GM19467 (cell line): ENCODE data around the gene SORCS1.

Source experiments
- ATAC-seq: cut with Tn5 transposase; IDR thresholded peaks from one replicate; pipeline ENCODE4 v1.9.1; 2021; ENCODE audit warnings: mild to moderate bottlenecking, moderate library complexity; ENCODE audit not compliant: unreplicated experiment

Gene SORCS1

DNA sequence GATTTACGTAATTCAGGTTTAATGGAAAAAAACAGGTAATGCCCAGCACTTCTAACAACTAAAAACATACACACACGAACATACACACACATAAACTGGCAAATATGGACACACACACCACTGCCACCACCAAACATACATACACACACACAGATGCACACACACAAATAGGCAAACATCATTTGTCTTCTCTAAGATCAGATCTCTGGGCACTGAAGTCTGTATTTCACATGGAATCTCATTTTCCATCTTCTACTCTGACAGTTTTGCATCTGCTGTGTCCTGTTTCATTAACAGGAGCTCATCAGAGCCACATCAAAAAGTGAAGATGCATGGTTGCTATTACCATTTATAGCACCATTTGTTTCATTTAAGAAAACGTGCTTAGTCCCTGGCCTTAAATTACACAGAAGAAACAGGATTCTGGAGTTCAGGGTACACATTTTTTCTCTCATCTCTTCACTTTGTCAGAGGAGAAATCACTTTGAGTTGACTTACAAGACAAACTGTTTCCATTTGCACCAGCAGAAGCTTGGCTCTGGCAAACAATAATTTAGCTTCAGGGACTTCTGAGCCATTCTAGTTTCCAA lies 165.3 kb downstream of the SORCS1 start:
- no peak for ATAC-seq

DNA sequence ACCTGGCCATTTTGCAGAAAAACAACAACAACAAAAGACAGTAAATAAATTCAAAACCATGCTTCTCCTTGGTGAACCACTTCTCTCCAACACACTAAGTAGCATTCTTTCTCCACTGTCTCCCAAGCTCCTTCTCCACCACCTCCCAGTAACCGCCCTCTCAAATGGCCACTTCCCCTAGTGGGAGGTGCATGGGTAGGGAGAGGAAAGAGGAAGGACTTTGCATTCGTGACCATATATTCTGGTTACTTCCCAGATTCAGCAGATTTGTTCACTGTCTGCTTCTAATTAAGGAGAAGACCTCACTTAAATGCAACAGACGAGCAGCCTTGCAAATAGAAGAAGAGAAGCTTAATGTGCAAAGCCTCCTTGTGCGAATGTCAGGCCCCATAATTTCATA lies 166.8 kb downstream of the SORCS1 start:
- no peak for ATAC-seq

GRCh38 chr10:106996510-106996909 lies 168.0 kb downstream of the SORCS1 start:
- ATAC-seq, result no peak

DNA sequence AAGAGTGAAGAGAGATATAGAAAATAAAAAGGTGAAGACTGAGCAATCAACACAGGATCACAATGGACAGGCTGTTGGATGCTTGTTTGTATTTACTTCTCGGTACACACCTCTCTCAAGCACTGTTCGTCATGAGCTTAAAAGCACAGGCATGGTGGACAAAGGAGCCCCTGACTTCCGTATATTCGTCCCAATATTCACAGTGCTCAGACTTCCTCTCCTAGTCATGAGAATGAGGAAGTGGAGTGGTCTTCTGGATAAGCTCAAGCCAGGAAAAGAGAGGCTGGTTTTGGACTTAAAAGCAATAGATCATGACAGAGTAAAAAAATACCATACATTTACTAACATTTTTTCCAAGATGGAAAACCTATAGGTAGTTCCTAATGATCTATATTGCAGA lies 172.5 kb downstream of the SORCS1 start:
- ATAC-seq, result no peak

- no peak for ATAC-seq
Measured at GRCh38 chr10:106991091-106991490, 173.4 kb downstream of the SORCS1 start.

- ATAC-seq, result no peak
Measured at GRCh38 chr10:106987362-106987761, 177.1 kb downstream of the SORCS1 start.

- ATAC-seq, result no peak
Measured at GRCh38 chr10:106982268-106982667, 182.2 kb downstream of the SORCS1 start.

- no peak for ATAC-seq
Measured at GRCh38 chr10:106981452-106982075, 182.9 kb downstream of the SORCS1 start.

GRCh38 chr10:106980495-106981451 lies 183.7 kb downstream of the SORCS1 start:
- ATAC-seq, result peak; percentile 89

DNA sequence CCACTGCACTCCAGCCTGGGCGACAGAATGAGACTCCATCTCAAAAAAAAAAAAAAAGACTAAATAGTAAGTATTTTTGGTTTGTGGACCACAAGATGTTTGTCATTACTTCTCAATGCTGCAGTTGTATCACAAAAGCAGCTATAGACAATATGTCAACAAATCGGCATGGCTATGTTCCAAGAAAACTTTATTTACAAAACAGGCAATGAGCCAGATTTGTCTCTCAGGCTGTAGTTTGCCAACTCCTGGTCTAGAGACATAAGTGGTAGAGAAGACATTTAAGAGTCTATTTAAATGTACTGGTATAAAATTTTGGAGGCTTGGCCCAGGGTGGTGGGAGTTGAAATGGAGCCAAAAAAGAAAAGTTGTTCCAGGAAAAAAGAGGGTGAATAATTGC lies 185.8 kb downstream of the SORCS1 start:
- ATAC-seq, result no peak

- no peak for ATAC-seq
Measured at GRCh38 chr10:106973716-106974115, 190.8 kb downstream of the SORCS1 start.

- no peak for ATAC-seq
Measured at GRCh38 chr10:106973288-106973687, 191.2 kb downstream of the SORCS1 start.

GRCh38 chr10:106972381-106972780 lies 192.1 kb downstream of the SORCS1 start:
- ATAC-seq, result no peak

GRCh38 chr10:106971411-106971831 lies 193.1 kb downstream of the SORCS1 start:
- ATAC-seq, result no peak

DNA sequence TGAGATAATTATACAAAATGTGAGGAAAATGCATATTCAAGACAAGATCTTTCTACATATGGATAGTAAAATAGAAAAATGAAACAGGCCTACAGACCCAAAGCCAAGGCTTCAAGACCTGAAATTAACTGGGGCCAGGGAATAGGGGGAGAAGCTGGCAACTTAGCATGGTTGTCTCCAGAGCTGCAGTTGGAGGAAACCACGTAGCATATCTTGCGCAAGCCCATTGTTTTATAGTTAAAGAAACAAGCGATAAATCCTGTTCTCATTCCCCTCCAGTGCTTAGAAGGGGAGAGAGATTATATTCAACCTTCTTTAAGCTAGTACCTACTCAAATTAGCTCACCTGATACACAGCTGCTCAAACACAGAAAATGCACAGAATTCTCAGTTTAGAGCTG lies 197.1 kb downstream of the SORCS1 start:
- ATAC-seq, result no peak

GRCh38 chr10:106960812-106961211 lies 203.7 kb downstream of the SORCS1 start:
- no peak for ATAC-seq

- ATAC-seq, result peak; percentile 43
Measured at GRCh38 chr10:106959521-106959920, 205.0 kb downstream of the SORCS1 start.

- ATAC-seq, result peak; percentile 6
Measured at GRCh38 chr10:106958589-106959361, 205.7 kb downstream of the SORCS1 start.

DNA sequence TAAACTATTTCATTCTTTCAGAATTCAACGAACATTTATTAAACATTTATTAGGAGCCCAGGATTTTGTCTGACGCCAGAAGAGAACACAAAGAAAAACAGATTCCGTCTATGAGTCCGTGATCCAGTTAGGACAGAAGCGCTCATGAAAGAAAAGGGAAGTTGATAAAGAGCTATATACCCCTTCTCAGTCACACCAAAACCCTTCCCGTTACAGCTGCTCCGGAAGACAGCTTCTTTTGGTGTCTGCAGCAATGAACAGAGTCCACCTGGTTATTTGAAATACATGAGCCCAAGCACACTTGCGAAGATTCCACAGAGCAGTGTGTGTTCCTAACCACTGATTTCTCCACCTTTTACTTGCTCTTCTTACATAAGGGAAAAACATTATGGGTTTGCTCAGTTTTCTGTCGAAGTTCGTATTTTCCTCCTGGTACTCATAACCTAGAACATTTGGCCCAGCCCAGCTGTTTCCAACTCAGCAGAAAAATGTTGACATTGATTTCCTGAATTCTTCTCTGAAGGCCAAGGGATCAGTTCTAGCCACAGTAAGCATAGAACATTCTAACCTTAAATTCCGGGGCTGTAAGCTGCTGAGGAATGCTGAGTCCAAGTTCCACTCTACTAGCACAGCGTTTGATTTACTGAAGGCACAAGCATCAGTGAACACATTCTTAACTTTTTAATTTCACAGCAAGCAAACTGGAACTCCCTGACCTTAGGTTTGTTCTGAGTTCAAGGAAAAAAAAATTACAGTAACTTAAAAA lies 206.5 kb downstream of the SORCS1 start:
- peak; percentile 51 for ATAC-seq

GRCh38 chr10:106956216-106956915 lies 208.1 kb downstream of the SORCS1 start:
- no peak for ATAC-seq
